HCT116 (cell line): ENCODE data around the gene HPS1. TPM values are rescaled to one million over a fixed set of nuclear protein-coding genes. Genes with fewer than 3 reads are reported as not detected.

ENCODE experiments used
- ATAC-seq: fragments of 200-7000 bp; cut with Tn5 transposase; 2 replicates; pipeline ENCODE4 v1.9.1; 2020; ENCODE audit warnings: mild to moderate bottlenecking, moderate library complexity
- BruUV-seq: library from RNA; stranded (reverse); fragments of 400-500 nt; replicated peaks from 2 replicates; lab custom pipeline; 2021; lab: Mats Ljungman, UMichigan
- CTCF ChIA-PET: fragments of 300-600 bp; sonication (Branson Sonifier 250); formaldehyde crosslinking; loops from one replicate; lab custom pipeline; 2021; ENCODE audit warnings: antibody characterized with exemption; lab: Charles Lee
- POLR2A ChIA-PET: fragments of 300-600, 350-600 bp; sonication (Branson Sonifier 250); formaldehyde crosslinking; loops from one replicate; lab custom pipeline; 2021; ENCODE audit warnings: antibody characterized with exemption; lab: Charles Lee
- RAD21 ChIA-PET, 2 experiments: fragments of 300-600 bp; sonication (Branson Sonifier 250); formaldehyde crosslinking; loops; one replicate each; lab custom pipeline; 2023; ENCODE audit warnings: low total read pairs in 2 of 2; ENCODE audit not compliant: uncharacterized antibody in 2 of 2, unreplicated experiment in 2 of 2, low non-redundant PET in 1 of 2; lab: Charles Lee
- DNase-seq: peaks from one replicate; pipeline ENCODE4 v3.0.0-alpha.2; 2010; ENCODE audit warnings: low read depth, low spot score
- H2AFZ ChIP-seq: fragments of 200-600 bp; shearing (Covaris generic), sonication (generic); 2 replicates; pipeline ENCODE4 v1.6.1; 2017; ENCODE audit warnings: low read depth, mixed run types, mixed read lengths, antibody characterized with exemption, low read length; ENCODE audit not compliant: poor library complexity, severe bottlenecking
- H3K27ac ChIP-seq: 2 replicates; pipeline ENCODE4 v1.5.1; 2012; ENCODE audit warnings: low read depth, low read length
- H3K27me3 ChIP-seq: fragments of 200-600 bp; sonication (generic); 2 replicates; pipeline ENCODE4 v1.6.1; 2016; ENCODE audit warnings: mixed run types, low read length, mixed read lengths; ENCODE audit not compliant: insufficient read depth
- H3K36me3 ChIP-seq, 2 experiments: fragments of 200-500 bp in 1 of 2; fragments of 200-600 bp in 1 of 2; sonication (Bioruptor generic) in 1 of 2; sonication (generic) in 1 of 2; 2 replicates each; pipeline versions ENCODE4 v1.5.1 to v1.6.1; 2014 to 2016; ENCODE audit warnings: low read length in 2 of 2, inconsistent platforms in 1 of 2, mixed read lengths in 1 of 2, mixed run types in 1 of 2; ENCODE audit not compliant: insufficient read depth in 2 of 2, control insufficient read depth in 1 of 2
- H3K4me1 ChIP-seq, 2 experiments: fragments of 200-600 bp in 1 of 2; sonication (generic) in 1 of 2; 2 replicates each; pipeline versions ENCODE4 v1.5.1 to v1.6.1; 2012 to 2017; ENCODE audit warnings: low read length in 2 of 2, inconsistent platforms in 1 of 2, mild to moderate bottlenecking in 1 of 2, mixed read lengths in 1 of 2, mixed run types in 1 of 2, moderate library complexity in 1 of 2; ENCODE audit not compliant: insufficient read depth in 2 of 2, control insufficient read depth in 1 of 2
- H3K4me2 ChIP-seq: fragments of 200-600 bp; sonication (generic); 2 replicates; pipeline ENCODE4 v1.6.1; 2017; ENCODE audit warnings: mixed run types, low read length, mixed read lengths
- H3K4me3 ChIP-seq, 2 experiments: fragments of 200-600 bp in 1 of 2; sonication (generic) in 1 of 2; replicated peaks in 1 of 2; 2 replicates each; pipeline ENCODE4 v1.5.1; 2011 to 2016; ENCODE audit warnings: low read length in 2 of 2, control low read depth in 1 of 2, low read depth in 1 of 2, mild to moderate bottlenecking in 1 of 2, mixed read lengths in 1 of 2, mixed run types in 1 of 2
- H3K79me2 ChIP-seq: fragments of 200-600 bp; sonication (generic); 2 replicates; pipeline ENCODE4 v1.6.1; 2017; ENCODE audit warnings: mild to moderate bottlenecking, mixed run types, low read length, moderate library complexity, mixed read lengths; ENCODE audit not compliant: insufficient read depth
- H3K9ac ChIP-seq: fragments of 200-600 bp; sonication (generic); 2 replicates; pipeline ENCODE4 v1.6.1; 2016; ENCODE audit warnings: low read length, mixed read lengths
- H3K9me2 ChIP-seq: fragments of 200-600 bp; sonication (generic), shearing (Covaris generic); 2 replicates; pipeline ENCODE4 v1.6.1; 2017; ENCODE audit warnings: mixed run types, mild to moderate bottlenecking, moderate library complexity; ENCODE audit not compliant: insufficient read depth
- H3K9me3 ChIP-seq, 2 experiments: fragments of 200-500 bp in 1 of 2; fragments of 200-600 bp in 1 of 2; sonication (Bioruptor generic) in 1 of 2; sonication (generic) in 1 of 2; 2 replicates each; pipeline ENCODE4 v1.6.1; 2014 to 2017; ENCODE audit warnings: low read length in 2 of 2, mixed read lengths in 2 of 2, inconsistent platforms in 1 of 2, low read depth in 1 of 2, mild to moderate bottlenecking in 1 of 2, mixed run types in 1 of 2, moderate library complexity in 1 of 2; ENCODE audit not compliant: control insufficient read depth in 1 of 2, insufficient read depth in 1 of 2
- H4K20me1 ChIP-seq: fragments of 200-600 bp; sonication (generic), shearing (Covaris generic); 2 replicates; pipeline ENCODE4 v1.6.1; 2017; ENCODE audit warnings: mixed run types, mild to moderate bottlenecking, moderate library complexity; ENCODE audit not compliant: insufficient read depth
- ATF3 ChIP-seq: IDR thresholded peaks from 2 replicates; pipeline ENCODE4 v1.6.1; 2012
- CBX3 ChIP-seq: IDR thresholded peaks from 2 replicates; pipeline ENCODE4 v1.6.1; 2012; ENCODE audit warnings: low read depth
- CEBPB ChIP-seq: IDR thresholded peaks from 2 replicates; pipeline ENCODE4 v1.6.1; 2012; ENCODE audit warnings: low read depth
- ELF1 ChIP-seq: IDR thresholded peaks from 2 replicates; pipeline ENCODE4 v1.6.1; 2012; ENCODE audit warnings: low read depth, borderline replicate concordance
- EZH2 ChIP-seq: fragments of 200-600 bp; sonication (generic); IDR thresholded peaks from 2 replicates; pipeline ENCODE4 v1.6.1; 2017; ENCODE audit warnings: antibody characterized with exemption, mixed run types
- FOSL1 ChIP-seq: IDR thresholded peaks from 2 replicates; pipeline ENCODE4 v1.6.1; 2012; ENCODE audit warnings: low read depth
- MAX ChIP-seq: IDR thresholded peaks from 2 replicates; pipeline ENCODE4 v1.6.1; 2012
- POLR2AphosphoS5 ChIP-seq: IDR thresholded peaks from 2 replicates; pipeline ENCODE4 v1.6.1; 2011; ENCODE audit warnings: mild to moderate bottlenecking, low read depth, low read length, moderate library complexity
- SP1 ChIP-seq: IDR thresholded peaks from 2 replicates; pipeline ENCODE4 v1.6.1; 2012; ENCODE audit warnings: low read depth
- SRF ChIP-seq: IDR thresholded peaks from 2 replicates; pipeline ENCODE4 v1.6.1; 2012; ENCODE audit warnings: low read depth
- TCF7L2 ChIP-seq: IDR thresholded peaks from 2 replicates; pipeline ENCODE4 v1.7.0; 2011; ENCODE audit warnings: borderline replicate concordance, inconsistent platforms; ENCODE audit not compliant: insufficient read depth, insufficient read length; ENCODE audit errors: extremely low read depth
- ZFX ChIP-seq: fragments of 450-650 bp; IDR thresholded peaks from 2 replicates; pipeline ENCODE4 v1.6.1; 2017
- ZNF274 ChIP-seq: fragments of 200-500 bp; sonication (Bioruptor generic); IDR thresholded peaks from 2 replicates; pipeline ENCODE4 v1.6.1; 2014; ENCODE audit warnings: mild to moderate bottlenecking, low read depth, low read length, inconsistent platforms
- intact Hi-C: fragments of 100-400 bp; cut with micrococcal nuclease; formaldehyde crosslinking; loops from 2 replicates; pipeline ENCODE4 v1.10.0; 2022
- total RNA-seq: library from RNA; stranded (reverse); gene quantifications from one replicate; pipeline ENCODE4 v1.2.1, GENCODE V29; 2021; ENCODE audit not compliant: unreplicated experiment
- TF ChIP-seq, protein P1 (sequence below), 3 experiments: fragments of 200-600 bp in 1 of 3; sonication (generic) in 1 of 3; IDR thresholded peaks in 2 of 3; conservative IDR thresholded peaks in 1 of 3; 2 replicates each; pipeline ENCODE4 v1.5.1; 2012 to 2017; ENCODE audit warnings: low read depth in 2 of 3, low read length in 2 of 3, antibody characterized with exemption in 1 of 3, borderline replicate concordance in 1 of 3, control low read depth in 1 of 3, mild to moderate bottlenecking in 1 of 3, mixed read lengths in 1 of 3, mixed run types in 1 of 3, moderate library complexity in 1 of 3; ENCODE audit not compliant: insufficient read depth in 1 of 3

HPS1 gene
- total RNA-seq, 1 experiment from 2014 or later = 64.3 TPM

GRCh38 chr10:98414932-98415730, 31.6 kb downstream of the HPS1 start, which contains the start of gene PYROXD2 (continued):
- TF ChIP-seq SRF (no peak), ZNF274 (no peak), SP1 (peak; percentile 60; the same call in 1 of the 2 replicates), EZH2 (no peak), ZFX (peak; percentile 86; the same call in 1 of the 2 replicates)

DNA sequence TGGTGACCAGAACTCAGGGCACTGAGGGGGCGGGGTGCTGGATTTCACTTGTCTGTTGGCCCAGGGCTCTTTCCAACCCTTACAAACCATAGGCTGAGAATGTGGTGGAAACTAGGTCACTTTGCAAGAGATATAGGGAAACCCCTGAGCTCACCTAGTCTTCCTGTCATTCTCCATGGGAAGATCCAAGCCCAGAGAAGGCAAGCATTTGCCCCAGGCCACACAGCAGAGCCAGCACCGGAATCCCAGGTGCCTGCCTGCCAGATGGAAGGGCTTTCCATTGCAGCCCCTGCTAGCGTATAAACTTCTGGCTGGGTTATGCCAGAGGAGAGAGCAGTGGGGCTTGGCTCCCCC, 32.2 kb downstream of the HPS1 start:
- peak overlapping the region; percentile 66 for H3K9ac ChIP-seq
- H4K20me1 ChIP-seq = no peaks in the 10 kb centered on the region
- peak overlapping the region; percentile 76 for H3K4me2 ChIP-seq
- peaks cover 0 to under 1% of the 10 kb centered on the region in 2 experiments; a peak in 1 of 4 replicates for H3K36me3 ChIP-seq
- RAD21 ChIA-PET = no interaction called here
- H3K9me3 ChIP-seq = no peaks in the 10 kb centered on the region
- POLR2A ChIA-PET = interaction anchor here (0.7 to 1.0 kb wide), 4 partner anchors 13 to 29 kb away, joined by 3 read pairs; no protein-coding TSS in a partner anchor
- intact Hi-C loops = loop anchor here (10.0 kb wide), 1 partner anchor 150 kb away; the partner anchor contains the start of gene LOXL4
- TSS peak; percentile 42 for BruUV-seq
- H3K79me2 ChIP-seq = 0 out of 2 replicates have a peak, but pooled peaks cover 7% of the 10 kb centered on the region
- no peak for DNase-seq
- peak overlapping the region; percentile 13 for H2AFZ ChIP-seq
- peak overlapping the region; percentile 53 for H3K27ac ChIP-seq
- peak; percentile 8 for ATAC-seq
- peak overlapping the region; percentile 82 to 92 for H3K4me3 ChIP-seq
- no peaks in the 10 kb centered on the region for H3K9me2 ChIP-seq
- TF ChIP-seq MAX (no peak), EZH2 (no peak), FOSL1 (no peak), CBX3 (no peak), CEBPB (no peak), ATF3 (no peak), POLR2AphosphoS5 (no peak), ELF1 (no peak), TCF7L2 (no peak)
- TF ChIP-seq, protein P1, sequence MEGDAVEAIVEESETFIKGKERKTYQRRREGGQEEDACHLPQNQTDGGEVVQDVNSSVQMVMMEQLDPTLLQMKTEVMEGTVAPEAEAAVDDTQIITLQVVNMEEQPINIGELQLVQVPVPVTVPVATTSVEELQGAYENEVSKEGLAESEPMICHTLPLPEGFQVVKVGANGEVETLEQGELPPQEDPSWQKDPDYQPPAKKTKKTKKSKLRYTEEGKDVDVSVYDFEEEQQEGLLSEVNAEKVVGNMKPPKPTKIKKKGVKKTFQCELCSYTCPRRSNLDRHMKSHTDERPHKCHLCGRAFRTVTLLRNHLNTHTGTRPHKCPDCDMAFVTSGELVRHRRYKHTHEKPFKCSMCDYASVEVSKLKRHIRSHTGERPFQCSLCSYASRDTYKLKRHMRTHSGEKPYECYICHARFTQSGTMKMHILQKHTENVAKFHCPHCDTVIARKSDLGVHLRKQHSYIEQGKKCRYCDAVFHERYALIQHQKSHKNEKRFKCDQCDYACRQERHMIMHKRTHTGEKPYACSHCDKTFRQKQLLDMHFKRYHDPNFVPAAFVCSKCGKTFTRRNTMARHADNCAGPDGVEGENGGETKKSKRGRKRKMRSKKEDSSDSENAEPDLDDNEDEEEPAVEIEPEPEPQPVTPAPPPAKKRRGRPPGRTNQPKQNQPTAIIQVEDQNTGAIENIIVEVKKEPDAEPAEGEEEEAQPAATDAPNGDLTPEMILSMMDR (IDR thresholded peaks at IDR 0.05 in 2 of 3, conservative IDR thresholded peaks at IDR 0.05 in 1 of 3; ENCODE audit: borderline replicate concordance in 1 of 3, insufficient read depth in 1 of 3, low read depth in 2 of 3, low read length in 2 of 3) = no peak
- H3K4me1 ChIP-seq = peaks cover 13 to 22% of the 10 kb centered on the region in 2 experiments
- CTCF ChIA-PET = interaction anchor here (2.1 kb wide), 1 partner anchor 10 kb away, joined by 22 read pairs; no protein-coding TSS in a partner anchor
- H3K27me3 ChIP-seq = no peaks in the 10 kb centered on the region
